IPS-15b (cell line): ENCODE results near the gene PPM1M.
"Not testable (repeated sequence)": the region's sequence is repeated elsewhere in the genome, so short reads cannot be mapped to it uniquely, and the experiment has no call there.

ENCODE experiments used
- H3K27me3 ChIP-seq: one replicate; pipeline ENCODE4 v1.6.1; 2013; ENCODE audit warnings: low read length; ENCODE audit not compliant: control insufficient read depth, insufficient read depth
- H3K36me3 ChIP-seq: one replicate; pipeline ENCODE4 v1.6.1; 2013; ENCODE audit warnings: low read length; ENCODE audit not compliant: control insufficient read depth, insufficient read depth
- H3K4me1 ChIP-seq: one replicate; pipeline ENCODE4 v1.6.1; 2013; ENCODE audit warnings: mild to moderate bottlenecking, low read length; ENCODE audit not compliant: control insufficient read depth, insufficient read depth
- H3K4me3 ChIP-seq: one replicate; pipeline ENCODE4 v1.5.1; 2013; ENCODE audit warnings: low read depth, low read length
- H3K9ac ChIP-seq: one replicate; pipeline ENCODE4 v1.6.1; 2013; ENCODE audit warnings: low read depth, mild to moderate bottlenecking, low read length
- H3K9me3 ChIP-seq: one replicate; pipeline ENCODE4 v1.6.1; 2013; ENCODE audit warnings: mild to moderate bottlenecking, low read length; ENCODE audit not compliant: control insufficient read depth, insufficient read depth

The PPM1M gene

DNA sequence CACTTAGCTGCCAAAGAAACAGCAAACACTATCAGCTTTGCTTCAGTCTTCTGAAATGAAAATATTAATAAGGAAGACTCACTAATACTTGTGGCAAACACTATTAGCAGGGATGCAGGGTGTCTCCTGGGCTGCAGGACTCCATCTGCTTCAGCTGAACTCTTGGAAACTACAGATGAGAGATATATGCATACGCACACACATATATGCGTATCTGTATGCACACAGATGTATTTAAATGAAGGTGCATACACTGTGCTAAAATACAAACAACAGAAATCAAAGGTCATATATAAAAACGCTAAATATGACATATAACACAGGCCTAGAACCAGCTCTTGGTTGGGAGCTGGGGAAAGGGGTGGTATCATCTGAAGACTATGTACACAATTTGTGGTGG is 10.6 kb downstream of the PPM1M start:
- H3K9me3 ChIP-seq = no peaks in the 10 kb centered on the region
- no peak overlapping the region for H3K4me3 ChIP-seq
- no peaks in the 10 kb centered on the region for H3K27me3 ChIP-seq
- no peak overlapping the region for H3K9ac ChIP-seq
- H3K36me3 ChIP-seq = peaks cover 60% of the 10 kb centered on the region
- H3K4me1 ChIP-seq = no peaks in the 10 kb centered on the region

DNA sequence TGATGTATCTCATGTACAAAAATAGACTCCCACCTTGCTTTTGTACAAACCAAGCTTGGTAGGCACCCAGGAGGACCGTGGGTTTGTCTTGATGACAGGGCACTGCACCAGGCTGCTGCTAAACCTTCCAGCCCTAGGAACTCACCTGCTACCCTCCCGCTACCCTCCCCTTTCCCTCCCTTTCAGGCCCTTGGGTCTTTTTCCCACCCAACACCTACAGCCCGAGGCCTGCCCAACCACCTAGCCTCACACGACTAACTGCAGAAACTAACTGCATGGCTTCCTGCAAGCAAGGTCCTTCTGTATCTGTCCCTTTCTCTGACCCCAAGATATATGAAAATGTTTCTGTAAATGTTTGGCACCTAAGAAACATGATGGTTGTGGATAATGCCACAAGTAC is 11.1 kb downstream of the PPM1M start:
- H3K9me3 ChIP-seq = no peaks in the 10 kb centered on the region
- no peak overlapping the region for H3K4me3 ChIP-seq
- H3K36me3 ChIP-seq = peaks cover 59% of the 10 kb centered on the region
- H3K27me3 ChIP-seq = no peaks in the 10 kb centered on the region
- no peak overlapping the region for H3K9ac ChIP-seq
- no peaks in the 10 kb centered on the region for H3K4me1 ChIP-seq

DNA sequence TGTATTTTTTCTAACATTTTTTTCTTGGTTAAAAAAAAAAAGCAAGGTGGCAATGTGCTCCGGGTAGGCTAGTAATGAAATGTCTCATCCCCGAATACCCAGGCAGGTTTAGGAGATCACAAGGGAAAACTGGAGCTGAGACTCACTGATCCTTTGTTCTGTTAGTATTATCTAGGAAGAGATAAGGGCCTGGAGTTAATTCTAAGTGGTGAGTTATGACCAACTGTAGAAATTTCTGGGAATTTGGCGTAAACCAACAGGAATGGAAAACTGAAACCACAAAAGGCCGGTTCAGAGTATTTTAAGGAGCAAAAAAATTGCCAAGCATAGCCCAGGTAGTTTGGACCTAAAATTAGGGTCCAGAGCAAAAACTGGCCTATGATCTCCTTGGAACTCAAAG is 12.4 kb downstream of the PPM1M start:
- H3K36me3 ChIP-seq = peaks cover 54% of the 10 kb centered on the region
- no peaks in the 10 kb centered on the region for H3K27me3 ChIP-seq

DNA sequence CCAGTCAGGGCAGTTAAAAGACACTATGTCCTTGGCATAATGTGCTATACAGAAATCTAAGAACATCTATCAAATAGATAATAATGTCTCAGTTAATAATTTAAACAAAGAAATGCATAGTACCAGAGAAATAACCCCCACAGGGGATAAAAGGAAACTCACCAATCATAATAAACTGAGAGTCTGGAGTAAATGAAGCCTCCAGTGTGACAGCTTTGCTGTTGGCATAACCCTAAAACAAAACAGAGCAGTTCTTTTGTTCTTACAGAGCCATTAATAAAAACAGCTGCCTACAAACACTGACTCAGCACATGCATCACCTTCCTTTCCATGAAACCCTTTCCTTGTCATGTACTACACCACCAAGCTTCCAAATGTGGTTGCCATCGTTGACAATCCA is 13.5 kb downstream of the PPM1M start:
- Histone ChIP-seq H3K27me3 (no peaks in the 10 kb centered on the region), H3K36me3 (peaks cover 57% of the 10 kb centered on the region)

More for the DNA sequence above, 12.4 kb downstream of the PPM1M start:
- no peak overlapping the region for H3K4me3 ChIP-seq
- H3K9ac ChIP-seq = no peak overlapping the region
- no peaks in the 10 kb centered on the region for H3K9me3 ChIP-seq
- no peaks in the 10 kb centered on the region for H3K4me1 ChIP-seq

DNA sequence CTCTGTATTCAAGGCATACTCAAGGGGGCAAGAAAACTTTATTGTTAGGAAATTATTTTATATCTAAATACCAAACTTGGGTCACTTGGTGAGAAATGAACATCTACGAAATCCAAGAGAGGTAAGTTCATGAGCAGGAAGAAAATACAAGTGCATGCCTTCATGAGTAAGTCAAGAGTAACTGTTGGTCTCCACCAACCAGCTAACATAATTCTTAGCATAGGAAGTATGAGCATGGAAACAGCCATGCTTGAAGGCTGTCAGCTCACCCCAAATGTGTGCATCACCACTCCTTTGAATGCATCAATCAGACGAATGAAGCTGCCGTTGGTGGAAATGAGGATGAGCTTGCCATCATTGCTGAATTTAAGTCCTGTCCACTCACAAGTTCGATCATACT is 13.9 kb downstream of the PPM1M start:
- Histone ChIP-seq H3K4me1 (no peaks in the 10 kb centered on the region), H3K36me3 (peaks cover 60% of the 10 kb centered on the region), H3K9ac (no peak overlapping the region), H3K9me3 (no peaks in the 10 kb centered on the region), H3K4me3 (no peak overlapping the region), H3K27me3 (no peaks in the 10 kb centered on the region)

More for the DNA sequence above, 13.5 kb downstream of the PPM1M start:
- Histone ChIP-seq H3K9ac (no peak overlapping the region), H3K9me3 (no peaks in the 10 kb centered on the region), H3K4me3 (no peak overlapping the region), H3K4me1 (no peaks in the 10 kb centered on the region)

DNA sequence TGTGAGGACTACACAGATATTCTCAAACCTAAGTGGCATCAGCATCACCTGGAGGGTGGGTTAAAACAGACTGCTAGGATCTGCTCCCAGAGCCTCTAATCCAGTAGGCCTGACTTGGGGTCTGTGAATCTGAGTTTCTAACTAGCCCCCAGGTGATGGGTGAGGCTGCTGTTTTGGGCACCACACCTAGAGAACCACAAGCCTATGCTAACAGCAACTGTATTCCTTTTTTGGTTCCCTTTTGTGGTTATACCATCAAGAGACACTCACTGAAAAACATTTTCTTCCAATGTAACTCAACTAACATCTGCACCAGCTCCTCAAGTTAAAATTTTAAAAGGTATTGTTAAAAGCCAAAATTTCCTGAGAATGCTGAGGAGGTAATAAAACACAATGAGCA is 16.9 kb downstream of the PPM1M start:
- Histone ChIP-seq H3K4me1 (no peaks in the 10 kb centered on the region), H3K4me3 (no peak overlapping the region), H3K9ac (no peak overlapping the region), H3K27me3 (no peaks in the 10 kb centered on the region), H3K9me3 (no peaks in the 10 kb centered on the region), H3K36me3 (peaks cover 48% of the 10 kb centered on the region)

DNA sequence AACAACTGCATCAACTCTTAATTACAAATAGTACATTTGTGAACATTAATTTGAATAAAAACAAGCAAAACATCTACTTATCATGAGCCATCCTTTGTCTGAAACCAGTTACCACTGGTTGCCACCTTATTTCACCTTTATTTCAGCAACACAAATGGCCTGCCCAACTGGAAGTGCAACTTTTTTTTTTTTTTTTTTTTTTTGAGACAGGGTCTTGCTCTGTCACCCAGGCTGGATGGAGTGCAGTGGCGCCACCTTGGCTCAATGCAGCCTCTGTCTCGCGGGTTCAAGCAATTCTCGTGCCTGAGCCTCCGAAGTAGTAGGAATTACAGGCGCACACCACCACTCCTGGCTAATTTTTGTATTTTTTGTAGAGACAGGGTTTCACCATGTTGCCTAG is 19.8 kb downstream of the PPM1M start:
- H3K9me3 ChIP-seq = no peaks in the 10 kb centered on the region
- H3K4me3 ChIP-seq = no peak overlapping the region
- no peak overlapping the region for H3K9ac ChIP-seq
- H3K27me3 ChIP-seq = no peaks in the 10 kb centered on the region
- peaks cover 32% of the 10 kb centered on the region for H3K36me3 ChIP-seq
- H3K4me1 ChIP-seq = no peaks in the 10 kb centered on the region

DNA sequence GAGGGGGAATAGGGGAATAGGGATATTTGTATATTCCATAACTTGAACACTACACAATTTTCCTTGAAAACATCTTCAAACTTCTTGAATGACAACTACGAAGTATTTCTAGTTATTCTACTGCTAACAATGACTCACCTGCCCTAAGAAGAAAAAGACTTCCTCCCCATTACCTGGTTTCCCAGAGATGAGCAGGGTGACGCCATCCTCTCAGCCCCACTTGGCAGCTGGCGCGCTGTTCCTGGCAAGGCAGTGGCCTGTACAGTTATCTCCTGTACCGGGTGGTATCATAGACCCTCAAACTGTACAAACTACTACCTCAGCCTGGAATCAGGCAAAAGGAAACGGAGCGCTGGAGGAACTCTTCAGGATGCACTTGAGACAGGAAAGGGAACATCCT is 22.5 kb downstream of the PPM1M start:
- Histone ChIP-seq H3K9me3 (no peaks in the 10 kb centered on the region), H3K27me3 (no peaks in the 10 kb centered on the region), H3K4me3 (no peak overlapping the region), H3K4me1 (no peaks in the 10 kb centered on the region), H3K9ac (no peak overlapping the region), H3K36me3 (peaks cover 25% of the 10 kb centered on the region)

DNA sequence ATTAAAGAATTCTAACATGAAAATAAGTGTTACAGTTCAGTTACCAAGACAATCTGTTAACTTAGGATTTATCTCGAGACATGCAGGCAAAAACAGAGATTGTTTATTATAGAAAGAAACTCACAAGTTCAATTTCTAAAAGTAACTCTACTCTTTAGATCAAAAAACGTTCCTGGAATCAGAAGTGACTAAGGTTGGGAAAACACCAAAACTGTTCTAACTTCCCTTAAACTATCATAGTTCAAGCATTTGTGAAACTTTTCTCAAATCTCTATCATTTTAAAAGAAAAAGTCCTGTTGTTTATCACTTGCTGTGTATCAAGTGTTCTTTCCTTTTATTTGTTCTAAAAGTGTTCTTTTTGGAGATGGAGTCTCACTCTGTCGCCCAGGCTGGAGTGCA is 24.2 kb downstream of the PPM1M start:
- no peak overlapping the region for H3K9ac ChIP-seq
- no peaks in the 10 kb centered on the region for H3K4me1 ChIP-seq
- H3K9me3 ChIP-seq = no peaks in the 10 kb centered on the region
- H3K27me3 ChIP-seq = no peaks in the 10 kb centered on the region
- H3K4me3 ChIP-seq = no peak overlapping the region
- peaks cover 13% of the 10 kb centered on the region for H3K36me3 ChIP-seq

DNA sequence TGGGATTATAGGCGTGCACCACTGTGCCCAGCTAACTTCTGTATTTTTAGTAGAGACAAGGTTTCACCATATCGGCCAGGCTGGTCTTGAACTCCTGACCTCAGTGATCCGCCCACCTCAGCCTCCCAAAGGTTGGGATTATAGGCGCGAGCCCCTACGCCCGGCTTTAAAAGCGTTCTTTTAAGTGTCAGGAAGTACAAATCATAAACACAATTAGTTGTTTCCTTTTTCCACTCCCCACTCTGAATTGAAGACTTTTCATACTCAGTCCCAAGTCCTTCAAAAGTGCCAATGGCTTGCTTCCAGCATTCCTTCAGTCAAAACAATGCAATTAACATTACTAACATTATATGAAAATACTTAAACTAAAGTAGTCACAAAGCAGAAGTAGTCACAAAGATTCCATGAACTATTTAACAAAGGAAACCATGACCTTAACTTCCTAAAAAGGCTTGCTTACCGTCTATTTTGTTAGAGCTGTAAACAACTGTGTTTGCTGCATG is 24.7 kb downstream of the PPM1M start:
- Histone ChIP-seq H3K9me3 (no peaks in the 10 kb centered on the region), H3K4me3 (no peak overlapping the region), H3K4me1 (no peaks in the 10 kb centered on the region), H3K36me3 (peaks cover 13% of the 10 kb centered on the region), H3K27me3 (no peaks in the 10 kb centered on the region), H3K9ac (no peak overlapping the region)

DNA sequence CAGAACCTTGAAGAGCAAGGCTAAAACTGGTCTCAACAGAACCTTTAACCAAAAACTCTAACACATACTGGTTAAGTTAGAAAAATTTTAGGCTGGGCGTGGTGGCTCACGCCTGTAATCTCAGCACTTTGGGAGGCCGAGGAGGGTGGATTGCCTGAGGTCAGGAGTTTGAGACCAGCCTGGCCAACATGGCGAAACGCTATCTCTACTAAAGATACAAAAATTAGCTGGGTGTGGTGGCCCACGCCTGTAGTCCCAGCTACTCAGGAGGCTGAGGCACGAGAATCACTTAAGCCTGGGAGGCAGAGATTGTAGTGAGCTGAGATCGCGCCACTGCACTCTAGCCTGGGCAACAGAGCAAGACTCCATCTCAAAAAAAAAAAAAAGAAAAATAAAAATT is 26.6 kb downstream of the PPM1M start:
- not testable (repeated sequence) for H3K9ac ChIP-seq, H3K4me1 ChIP-seq, H3K4me3 ChIP-seq, H3K27me3 ChIP-seq, H3K36me3 ChIP-seq, H3K9me3 ChIP-seq

DNA sequence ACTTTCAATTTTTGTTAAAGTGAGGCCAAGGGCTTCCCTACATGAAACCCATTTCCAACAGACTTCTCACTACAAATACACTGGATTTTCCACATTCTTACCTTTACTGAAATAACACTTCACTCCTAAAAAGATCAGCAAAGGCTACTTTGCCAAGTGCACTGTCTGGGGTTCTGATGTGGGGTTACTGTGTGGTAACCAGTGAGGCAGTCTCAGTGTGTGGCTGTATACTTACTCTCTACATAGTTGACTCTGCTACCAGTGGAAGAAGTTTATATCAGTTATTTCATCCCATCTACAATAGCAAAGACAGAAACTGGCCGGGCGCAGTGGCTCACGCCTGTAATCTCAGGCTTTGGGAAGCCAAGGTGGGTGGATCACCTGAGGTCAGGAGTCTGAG is 27.3 kb downstream of the PPM1M start:
- H3K4me1 ChIP-seq = peaks cover 4% of the 10 kb centered on the region
- peaks cover 9% of the 10 kb centered on the region for H3K36me3 ChIP-seq

DNA sequence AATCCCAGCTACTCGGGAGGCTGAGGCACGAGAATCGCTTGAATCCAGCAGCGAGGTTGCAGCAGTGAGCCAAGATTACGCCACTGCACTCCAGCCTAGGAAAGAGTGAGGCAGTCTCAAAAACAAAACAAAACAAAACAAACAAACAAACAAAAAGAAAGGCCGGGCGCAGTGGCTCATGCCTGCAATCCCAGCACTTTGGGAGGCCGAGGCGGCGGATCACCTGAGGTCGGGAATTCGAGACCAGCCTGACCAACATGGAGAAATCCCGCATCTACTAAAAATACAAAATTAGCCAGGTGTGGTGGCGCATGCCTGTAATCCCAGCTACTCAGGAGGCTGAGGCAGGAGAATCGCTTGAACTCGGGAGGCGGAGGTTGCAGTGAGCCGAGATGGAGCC is 29.2 kb downstream of the PPM1M start:
- not testable (repeated sequence) for H3K36me3 ChIP-seq, H3K9ac ChIP-seq, H3K4me3 ChIP-seq, H3K9me3 ChIP-seq, H3K27me3 ChIP-seq, H3K4me1 ChIP-seq

More for the DNA sequence above, 27.3 kb downstream of the PPM1M start:
- Histone ChIP-seq H3K9me3 (no peaks in the 10 kb centered on the region), H3K9ac (no peak overlapping the region), H3K4me3 (no peak overlapping the region), H3K27me3 (no peaks in the 10 kb centered on the region)
